OCI-LY3 (cell line): ENCODE measurements around the gene RINL.

Experiments used
- CTCF ChIP-seq: fragments of 200-600, 300-600 bp; sonication (generic); IDR thresholded peaks from 2 replicates; pipeline ENCODE4 v1.5.1; 2014; ENCODE audit warnings: antibody characterized with exemption, low read length, low read depth
- EZH2phosphoT487 ChIP-seq: fragments of 200-600 bp; shearing (Covaris generic); IDR thresholded peaks from 2 replicates; pipeline ENCODE4 v1.6.1; 2018; ENCODE audit warnings: antibody characterized with exemption, mixed run types, low read depth

DNA sequence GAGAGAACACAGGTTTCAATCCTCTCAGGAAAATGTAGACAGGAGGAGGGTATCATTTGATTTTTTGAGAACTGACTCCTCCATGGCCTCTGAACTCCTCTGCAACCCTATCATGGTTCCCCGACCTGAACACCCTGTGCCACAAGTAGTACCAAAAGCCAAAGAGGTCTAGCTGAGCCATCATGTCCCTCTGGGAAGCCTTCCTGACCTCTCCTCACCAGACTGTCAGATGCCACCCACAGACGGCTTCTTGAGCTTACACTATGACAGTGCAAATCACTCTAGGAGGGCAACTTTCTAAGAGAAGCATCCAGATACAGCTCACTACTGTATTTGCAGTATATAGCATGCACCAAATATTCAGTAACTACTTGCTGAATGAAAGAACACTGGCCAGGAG is 32.0 kb downstream of the RINL start:
- TF ChIP-seq CTCF (no peak), EZH2phosphoT487 (no peak)
